DMS79 treated with DMSO at 0.1 percent for 48 hours (cell line): Measurements from ENCODE around the gene SS18L1.

Experiments
- DNase-seq: peaks from one replicate; lab custom pipeline; 2025; lab: John Stamatoyannopoulos, UW

SS18L1 gene

GRCh38 chr20:62226707-62227590 lies 83.4 kb downstream of the SS18L1 start:
- no peak for DNase-seq

DNA sequence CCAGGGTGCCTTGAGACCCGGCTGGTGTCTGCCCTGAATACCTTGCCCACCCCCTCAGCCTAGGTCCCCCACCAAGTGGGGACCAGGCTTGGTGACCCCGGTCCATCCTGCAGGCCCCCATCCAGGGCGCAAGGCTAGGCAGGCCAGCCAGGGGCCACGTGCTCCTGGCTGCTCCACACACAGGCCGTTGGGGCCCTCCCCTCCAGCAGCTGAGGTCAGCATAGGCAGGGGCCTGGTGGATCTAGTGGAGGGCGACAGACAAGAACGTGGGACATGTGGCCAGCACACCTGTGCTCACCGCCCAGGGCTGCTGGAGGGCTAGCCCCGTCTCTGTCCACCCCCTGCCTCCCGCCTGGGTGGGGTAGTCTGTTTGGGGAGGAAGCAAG lies 84.0 kb downstream of the SS18L1 start:
- DNase-seq = no peak

- no peak for DNase-seq
Measured at GRCh38 chr20:62227977-62228958, 84.7 kb downstream of the SS18L1 start.

DNA sequence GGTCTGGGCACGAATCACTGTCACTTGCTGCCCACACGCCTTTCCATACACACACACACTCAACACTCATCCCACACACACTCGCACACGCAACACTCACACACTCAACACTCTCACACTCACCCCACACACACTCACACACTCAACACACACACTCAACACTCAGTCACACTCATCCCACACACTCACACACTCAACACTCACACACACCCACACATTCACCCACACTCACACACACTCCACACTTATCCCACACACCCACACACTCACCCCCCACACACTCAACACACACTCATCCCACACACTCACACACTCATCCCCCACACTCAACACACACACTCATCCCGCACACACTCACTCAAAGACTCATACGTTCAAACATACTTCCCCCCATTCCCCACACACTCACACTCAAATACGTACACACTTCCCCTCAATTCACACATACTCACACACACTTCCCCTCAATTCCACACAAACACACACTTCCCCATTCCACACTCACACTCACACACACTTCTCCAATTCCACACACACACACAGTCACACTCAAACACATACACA lies 85.5 kb downstream of the SS18L1 start:
- DNase-seq = no peak

DNA sequence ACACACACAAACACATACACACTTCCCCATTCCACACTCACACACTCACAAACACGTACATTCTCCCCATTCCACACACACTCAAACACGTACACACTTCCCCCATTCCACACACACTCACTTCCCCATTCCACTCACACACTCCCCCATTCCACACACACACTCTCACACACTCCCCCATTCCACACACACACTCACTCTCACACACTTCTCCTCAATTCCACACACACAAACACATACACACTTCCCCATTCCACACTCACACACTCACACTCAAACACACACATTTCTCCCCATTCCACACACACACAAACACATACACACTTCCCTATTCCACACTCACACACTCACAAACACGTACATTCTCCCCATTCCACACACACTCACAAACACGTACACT lies 86.1 kb downstream of the SS18L1 start:
- DNase-seq = no peak

GRCh38 chr20:62230276-62230675 lies 86.7 kb downstream of the SS18L1 start:
- DNase-seq = no peak

GRCh38 chr20:62230696-62231095 lies 87.1 kb downstream of the SS18L1 start:
- DNase-seq = no peak

DNA sequence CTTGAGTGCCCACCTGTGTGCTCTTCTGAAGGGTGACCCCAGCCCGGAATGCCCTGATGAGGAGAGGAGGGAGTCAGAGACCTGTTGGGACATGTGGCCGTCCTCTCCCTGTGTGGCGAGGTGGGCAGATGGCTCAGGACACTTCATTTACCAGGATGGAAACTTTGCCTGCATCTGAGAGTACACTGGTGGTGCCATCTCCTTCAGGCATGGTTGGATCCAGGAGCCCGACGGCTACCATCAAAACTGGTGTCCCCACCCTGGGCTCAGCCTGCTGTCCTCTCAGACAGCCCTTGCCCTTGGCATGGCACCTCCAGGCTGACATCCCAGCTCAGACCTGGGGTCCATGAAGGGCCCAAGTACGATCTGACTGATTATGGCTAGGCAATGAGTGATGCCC lies 87.7 kb downstream of the SS18L1 start:
- no peak for DNase-seq
